PC-3 (cell line): ENCODE results near the gene CABP7. TPM values are rescaled to one million over a fixed set of nuclear protein-coding genes. Genes with fewer than 3 reads are reported as not detected.

Experiments used
- ATAC-seq: fragments of 200-7000 bp; cut with Tn5 transposase; 2 replicates; pipeline ENCODE4 v1.9.1; 2020; ENCODE audit warnings: mild to moderate bottlenecking, moderate library complexity
- BruUV-seq: library from RNA; stranded (reverse); fragments of 400-500 nt; replicated peaks from 2 replicates; lab custom pipeline; 2021; lab: Mats Ljungman, UMichigan
- CTCF ChIA-PET: fragments of 300-600 bp; sonication (Branson Sonifier 250); formaldehyde crosslinking; loops from one replicate; lab custom pipeline; 2022; ENCODE audit warnings: antibody characterized with exemption; lab: Charles Lee
- POLR2A ChIA-PET: fragments of 300-600 bp; sonication (Branson Sonifier 250); formaldehyde crosslinking; loops from one replicate; lab custom pipeline; 2022; ENCODE audit warnings: antibody characterized with exemption; ENCODE audit not compliant: unreplicated experiment; lab: Charles Lee
- DNase-seq: peaks from one replicate; pipeline ENCODE4 v3.0.0-alpha.2; 2015
- H2AFZ ChIP-seq: fragments of 300-600 bp; sonication (generic); 2 replicates; pipeline ENCODE4 v1.6.0; 2016; ENCODE audit warnings: antibody characterized with exemption, low read length
- H3F3A ChIP-seq: fragments of 300-600 bp; sonication (generic); one replicate; pipeline ENCODE4 v1.6.0; 2017; ENCODE audit warnings: antibody characterized with exemption, low read length, control low read depth, mild to moderate bottlenecking; ENCODE audit not compliant: unreplicated experiment
- H3K27ac ChIP-seq: fragments of 300-600 bp; sonication (generic); 2 replicates; pipeline ENCODE4 v1.5.1; 2016; ENCODE audit warnings: mild to moderate bottlenecking, low read length
- H3K27me3 ChIP-seq: fragments of 300-600 bp; sonication (generic); 2 replicates; pipeline ENCODE4 v1.6.1; 2016; ENCODE audit warnings: low read length, mixed read lengths
- H3K36me3 ChIP-seq: fragments of 300-600 bp; sonication (generic); 2 replicates; pipeline ENCODE4 v1.6.1; 2016; ENCODE audit warnings: low read depth, mixed run types, low read length, mixed read lengths
- H3K4me1 ChIP-seq: fragments of 300-600 bp; sonication (generic); 2 replicates; pipeline ENCODE4 v1.5.1; 2016; ENCODE audit warnings: low read length; ENCODE audit not compliant: insufficient read depth
- H3K4me2 ChIP-seq: fragments of 300-600 bp; sonication (generic); 2 replicates; pipeline ENCODE4 v1.6.0; 2016; ENCODE audit warnings: low read length
- H3K4me3 ChIP-seq: fragments of 300-600 bp; sonication (generic); 2 replicates; pipeline ENCODE4 v1.5.1; 2016; ENCODE audit warnings: mild to moderate bottlenecking, low read length, mixed read lengths
- H3K79me2 ChIP-seq: fragments of 300-600 bp; sonication (generic); 2 replicates; pipeline ENCODE4 v1.6.1; 2017; ENCODE audit warnings: low read length, mixed read lengths
- H3K9ac ChIP-seq: fragments of 300-600 bp; sonication (generic); 2 replicates; pipeline ENCODE4 v1.6.0; 2016; ENCODE audit warnings: mild to moderate bottlenecking, low read length
- H3K9me2 ChIP-seq: fragments of 300-600 bp; sonication (generic); replicated peaks from 2 replicates; pipeline ENCODE4 v1.6.1; 2016; ENCODE audit warnings: mixed run types, low read length, mixed read lengths
- H3K9me3 ChIP-seq: fragments of 300-600 bp; sonication (generic); 2 replicates; pipeline ENCODE4 v1.6.1; 2016; ENCODE audit warnings: low read length, mixed read lengths
- H4K20me1 ChIP-seq: fragments of 300-600 bp; sonication (generic); 2 replicates; pipeline ENCODE4 v1.6.1; 2016; ENCODE audit warnings: low read length, mixed read lengths
- EZH2 ChIP-seq: fragments of 300-600 bp; sonication (generic); IDR thresholded peaks from one replicate; pipeline ENCODE4 v1.6.1; 2017; ENCODE audit warnings: antibody characterized with exemption, mild to moderate bottlenecking, low read length; ENCODE audit not compliant: unreplicated experiment
- EZH2phosphoT487 ChIP-seq: fragments of 300-600 bp; sonication (generic); IDR thresholded peaks from 2 replicates; pipeline ENCODE4 v1.6.1; 2018; ENCODE audit warnings: mild to moderate bottlenecking, antibody characterized with exemption, low read length, borderline replicate concordance
- intact Hi-C: fragments of 100-400 bp; cut with micrococcal nuclease; formaldehyde crosslinking; loops from 2 replicates; pipeline ENCODE4 v1.9.0; 2023
- total RNA-seq: library from RNA; depleted of rRNA; stranded (reverse); fragments of >200 nt; gene quantifications from 2 replicates; pipeline ENCODE4 v1.2.3, GENCODE V29; 2014
- TF ChIP-seq, protein P1 (sequence below): fragments of 300-600 bp; sonication (generic); conservative IDR thresholded peaks from 2 replicates; pipeline ENCODE4 v1.5.1; 2017; ENCODE audit warnings: antibody characterized with exemption, low read depth, mild to moderate bottlenecking, low read length

The CABP7 gene
- total RNA-seq, 1 experiment from 2014 or later = 0.87 TPM

DNA sequence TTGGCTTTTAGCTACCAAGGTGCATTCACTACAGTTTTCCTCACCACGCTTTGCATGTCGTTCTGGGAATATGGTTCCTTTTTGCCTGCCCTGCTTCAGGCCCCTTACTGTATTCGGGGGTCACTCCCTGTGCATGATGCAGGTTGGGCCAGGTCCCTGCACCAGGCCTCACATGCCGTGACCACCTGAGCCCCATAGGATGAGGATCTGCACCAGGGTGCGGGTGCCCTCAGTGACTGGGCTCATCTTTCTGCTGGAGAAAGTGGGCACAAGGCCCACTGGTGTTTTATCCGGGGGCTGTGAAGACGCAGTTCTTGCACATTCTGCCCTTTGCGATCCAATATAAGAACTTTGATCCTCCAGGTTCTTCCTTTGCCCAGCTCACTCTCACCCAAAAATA is 45.7 kb upstream of the CABP7 start:
- no peak for ATAC-seq
- CTCF ChIA-PET = no interaction called here

DNA sequence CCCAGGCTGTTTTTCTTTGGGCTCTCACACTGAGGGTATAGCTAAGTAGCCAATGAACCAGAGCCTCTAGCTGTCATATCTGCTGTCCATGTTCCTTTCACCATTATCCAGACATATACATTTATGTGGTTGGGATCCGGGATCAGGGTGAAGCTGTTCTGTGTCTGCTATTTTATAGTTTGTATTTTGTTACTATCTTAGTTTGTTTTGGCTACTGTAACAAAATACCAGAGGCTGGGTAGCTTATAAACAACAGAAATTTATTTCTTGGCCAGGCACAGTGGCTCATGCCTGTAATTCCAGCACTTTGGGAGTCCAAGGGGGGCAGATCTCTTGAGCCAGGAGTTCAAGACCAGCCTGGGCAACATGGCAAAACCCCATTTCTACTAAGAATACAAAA is 40.5 kb upstream of the CABP7 start:
- Histone ChIP-seq H3K79me2 (no peaks in the 10 kb centered on the region), H3K27me3 (no peaks in the 10 kb centered on the region), H3K4me1 (no peaks in the 10 kb centered on the region), H3K36me3 (peaks cover 51% of the 10 kb centered on the region), H3F3A (no peaks in the 10 kb centered on the region), H3K4me2 (no peak overlapping the region), H3K4me3 (no peak overlapping the region), H2AFZ (no peak overlapping the region), H3K9me3 (no peaks in the 10 kb centered on the region), H3K9ac (no peak overlapping the region), H4K20me1 (no peaks in the 10 kb centered on the region), H3K9me2 (no peaks in the 10 kb centered on the region), H3K27ac (no peak overlapping the region)
- TF ChIP-seq EZH2phosphoT487 (no peak), EZH2 (no peak)
- TF ChIP-seq, protein P1, sequence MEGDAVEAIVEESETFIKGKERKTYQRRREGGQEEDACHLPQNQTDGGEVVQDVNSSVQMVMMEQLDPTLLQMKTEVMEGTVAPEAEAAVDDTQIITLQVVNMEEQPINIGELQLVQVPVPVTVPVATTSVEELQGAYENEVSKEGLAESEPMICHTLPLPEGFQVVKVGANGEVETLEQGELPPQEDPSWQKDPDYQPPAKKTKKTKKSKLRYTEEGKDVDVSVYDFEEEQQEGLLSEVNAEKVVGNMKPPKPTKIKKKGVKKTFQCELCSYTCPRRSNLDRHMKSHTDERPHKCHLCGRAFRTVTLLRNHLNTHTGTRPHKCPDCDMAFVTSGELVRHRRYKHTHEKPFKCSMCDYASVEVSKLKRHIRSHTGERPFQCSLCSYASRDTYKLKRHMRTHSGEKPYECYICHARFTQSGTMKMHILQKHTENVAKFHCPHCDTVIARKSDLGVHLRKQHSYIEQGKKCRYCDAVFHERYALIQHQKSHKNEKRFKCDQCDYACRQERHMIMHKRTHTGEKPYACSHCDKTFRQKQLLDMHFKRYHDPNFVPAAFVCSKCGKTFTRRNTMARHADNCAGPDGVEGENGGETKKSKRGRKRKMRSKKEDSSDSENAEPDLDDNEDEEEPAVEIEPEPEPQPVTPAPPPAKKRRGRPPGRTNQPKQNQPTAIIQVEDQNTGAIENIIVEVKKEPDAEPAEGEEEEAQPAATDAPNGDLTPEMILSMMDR = no peak
- ATAC-seq = no peak
- intact Hi-C loops = no loop called here
- DNase-seq = no peak
- ChIA-PET CTCF (no interaction called here), POLR2A (no interaction called here)
- BruUV-seq = no TSS peak

More for the DNA sequence above, 45.7 kb upstream of the CABP7 start:
- no peak overlapping the region for H3K4me2 ChIP-seq
- TF ChIP-seq EZH2phosphoT487 (no peak), EZH2 (no peak)
- TF ChIP-seq, protein P1 = no peak
- H3K9me3 ChIP-seq = no peaks in the 10 kb centered on the region
- H3K79me2 ChIP-seq = no peaks in the 10 kb centered on the region
- no peaks in the 10 kb centered on the region for H3K4me1 ChIP-seq
- H3K9ac ChIP-seq = no peak overlapping the region
- POLR2A ChIA-PET = no interaction called here
- no peak overlapping the region for H3K4me3 ChIP-seq
- no peaks in the 10 kb centered on the region for H3K27me3 ChIP-seq
- H3F3A ChIP-seq = no peaks in the 10 kb centered on the region
- no TSS peak for BruUV-seq
- no peaks in the 10 kb centered on the region for H3K9me2 ChIP-seq
- no peak overlapping the region for H2AFZ ChIP-seq
- H3K27ac ChIP-seq = no peak overlapping the region
- peaks cover 53% of the 10 kb centered on the region; the same call in 1 of the 2 replicates for H3K36me3 ChIP-seq
- no peak for DNase-seq
- no peaks in the 10 kb centered on the region; the same call in 1 of the 2 replicates for H4K20me1 ChIP-seq
- intact Hi-C loops = no loop called here

DNA sequence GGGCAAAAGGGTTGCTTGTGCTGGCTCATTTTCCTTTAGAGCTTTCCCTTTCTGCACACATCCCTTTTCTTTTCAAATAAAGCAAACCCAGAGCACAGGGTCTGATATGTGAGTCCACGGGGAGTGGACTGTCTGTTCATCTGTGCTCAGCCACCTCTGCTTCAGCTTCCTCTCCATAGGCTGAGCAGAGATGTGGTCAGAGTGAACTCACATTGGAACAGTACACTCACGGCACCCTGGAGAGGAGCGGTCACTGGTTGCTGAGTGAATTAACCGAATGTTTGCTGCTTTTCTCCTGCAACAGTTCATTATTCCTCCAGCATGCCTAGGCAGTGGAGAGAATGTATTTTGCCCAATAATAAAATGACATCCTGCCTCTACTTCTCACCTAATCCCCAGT is 36.3 kb upstream of the CABP7 start:
- Histone ChIP-seq H3K4me1 (no peaks in the 10 kb centered on the region), H3F3A (no peaks in the 10 kb centered on the region), H4K20me1 (no peaks in the 10 kb centered on the region), H3K79me2 (no peaks in the 10 kb centered on the region), H3K27me3 (no peaks in the 10 kb centered on the region), H3K36me3 (peaks cover 34% of the 10 kb centered on the region), H3K9me3 (no peaks in the 10 kb centered on the region), H3K9me2 (no peaks in the 10 kb centered on the region), H3K4me2 (no peak overlapping the region), H2AFZ (no peak overlapping the region), H3K27ac (no peak overlapping the region), H3K9ac (no peak overlapping the region), H3K4me3 (no peak overlapping the region)
- BruUV-seq = no TSS peak
- no peak for DNase-seq
- intact Hi-C loops = no loop called here
- POLR2A ChIA-PET = no interaction called here
- TF ChIP-seq EZH2phosphoT487 = no peak
- TF ChIP-seq, protein P1 = no peak
- no peak for TF ChIP-seq EZH2
- no peak for ATAC-seq
- CTCF ChIA-PET = no interaction called here
